Measurements from ENCODE around the gene ARHGDIA.

Gene ARHGDIA

DNA sequence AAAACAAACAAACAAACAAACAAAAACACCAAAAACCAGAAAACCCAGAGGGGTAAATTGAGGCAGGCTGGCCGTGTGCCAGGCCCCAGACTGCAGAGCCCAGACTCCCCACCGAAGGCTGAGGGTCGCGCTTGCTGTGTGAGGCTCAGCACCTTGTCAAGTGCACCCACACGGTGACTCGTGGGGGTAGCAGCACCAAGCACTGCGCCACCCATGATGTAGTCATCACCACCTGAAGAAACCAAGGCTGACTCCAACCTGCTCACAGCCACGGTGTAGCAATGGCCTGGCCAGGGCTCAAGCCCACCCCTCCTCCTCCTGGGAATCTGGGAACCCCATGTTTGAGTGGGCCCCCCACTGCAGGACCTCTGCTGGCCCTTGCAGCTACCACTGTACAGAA is 50.0 kb downstream of the ARHGDIA start:
- DNase-seq: no peak

DNA sequence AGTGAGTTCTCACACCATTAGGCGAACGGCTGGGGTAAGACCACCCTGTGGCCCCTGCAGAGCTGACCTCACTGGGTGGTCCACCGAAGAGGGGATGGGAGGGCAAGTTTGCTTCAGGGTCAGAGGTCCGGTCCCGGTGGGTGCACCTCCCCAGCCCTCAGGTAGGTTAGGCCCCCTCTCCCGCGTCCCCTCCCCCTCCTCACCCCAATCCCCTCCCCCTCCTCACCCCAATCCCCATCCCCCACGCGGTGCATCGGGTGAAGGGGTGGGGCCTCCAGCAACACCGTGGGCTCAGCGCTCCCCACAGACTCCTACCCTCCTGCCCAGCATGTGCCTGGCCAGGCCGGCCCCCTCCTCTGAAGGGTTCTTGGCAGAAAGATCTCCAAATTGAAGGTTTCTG is 51.4 kb downstream of the ARHGDIA start:
- DNase-seq: no peak

DNA sequence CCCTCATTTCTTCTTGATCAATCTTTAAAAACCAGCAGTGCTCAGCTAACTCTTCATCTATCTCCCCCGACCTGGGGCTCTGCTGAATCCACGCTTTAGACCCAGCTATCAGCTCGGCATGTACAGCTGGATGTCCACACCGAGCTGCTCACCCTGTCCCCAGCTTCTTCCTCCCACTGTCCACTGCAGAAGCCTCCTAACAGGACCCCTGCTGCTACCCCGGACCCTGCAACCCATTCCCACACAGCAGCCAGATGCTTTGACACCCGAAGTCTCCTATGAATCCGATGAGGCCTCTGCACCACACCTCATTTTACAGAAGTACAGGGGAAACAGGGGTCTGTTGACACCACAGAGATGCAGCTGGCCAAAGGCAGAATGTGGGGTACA is 53.4 kb downstream of the ARHGDIA start:
- DNase-seq: no peak
